HK-2 (cell line): Measurements from ENCODE around the gene PIK3R6.

Experiments used
- DNase-seq: peaks from one replicate; pipeline ENCODE4 v3.0.0-alpha.2; 2018; ENCODE audit not compliant: unreplicated experiment

The PIK3R6 gene

GRCh38 chr17:8797621-8798175 lies 69.8 kb downstream of the PIK3R6 start:
- DNase-seq, result no peak

GRCh38 chr17:8794636-8795035 lies 72.8 kb downstream of the PIK3R6 start:
- DNase-seq, result no peak

GRCh38 chr17:8793649-8794048 lies 73.8 kb downstream of the PIK3R6 start:
- DNase-seq, result no peak

GRCh38 chr17:8792646-8793045 lies 74.8 kb downstream of the PIK3R6 start:
- DNase-seq, result no peak

GRCh38 chr17:8791910-8792270 lies 75.6 kb downstream of the PIK3R6 start:
- no peak for DNase-seq

- no peak for DNase-seq
These were observed 76.1 kb downstream of the PIK3R6 start for GRCh38 chr17:8791248-8791909.

- no peak for DNase-seq
These were observed 77.7 kb downstream of the PIK3R6 start for GRCh38 chr17:8789743-8790142.

GRCh38 chr17:8788998-8789397 lies 78.5 kb downstream of the PIK3R6 start:
- no peak for DNase-seq

- DNase-seq, result peak; percentile 64
These were observed 81.7 kb downstream of the PIK3R6 start for GRCh38 chr17:8785547-8786413.

GRCh38 chr17:8782176-8782575 lies 85.3 kb downstream of the PIK3R6 start:
- DNase-seq, result no peak

- DNase-seq, result no peak
These were observed 85.7 kb downstream of the PIK3R6 start for GRCh38 chr17:8781776-8782175.

GRCh38 chr17:8776881-8777280 lies 90.6 kb downstream of the PIK3R6 start:
- no peak for DNase-seq

- DNase-seq, result no peak
These were observed 91.2 kb downstream of the PIK3R6 start for GRCh38 chr17:8776248-8776647.

- no peak for DNase-seq
These were observed 100.7 kb downstream of the PIK3R6 start for GRCh38 chr17:8766731-8767130.

- DNase-seq, result no peak
These were observed 105.5 kb downstream of the PIK3R6 start for GRCh38 chr17:8762012-8762411.

GRCh38 chr17:8758137-8758596 lies 109.3 kb downstream of the PIK3R6 start, which contains the start of gene SPDYE4:
Gene SPDYE4, minus strand, starts transcription at chr17:8758546. Its CDS starts 164 bp downstream, at chr17:8758382.
- DNase-seq, result no peak

- DNase-seq, result no peak
These were observed 110.3 kb downstream of the PIK3R6 start for GRCh38 chr17:8757189-8757588.

- DNase-seq, result no peak
These were observed 111.8 kb downstream of the PIK3R6 start for GRCh38 chr17:8755590-8756255.

GRCh38 chr17:8754890-8755289 lies 112.6 kb downstream of the PIK3R6 start:
- DNase-seq, result no peak

- no peak for DNase-seq
These were observed 113.5 kb downstream of the PIK3R6 start for GRCh38 chr17:8753976-8754440.

GRCh38 chr17:8753136-8753975 lies 114.1 kb downstream of the PIK3R6 start:
- DNase-seq, result no peak
